BE2C (cell line): Measurements from ENCODE around the gene PDE8B.
A peak's percentile ranks its signal among the peaks of the same experiment; 100 is the strongest.

ENCODE experiments used
- DNase-seq: peaks from one replicate; pipeline ENCODE4 v3.0.0-alpha.2; 2020
- H3K27me3 ChIP-seq: fragments of 250-450 bp; sonication (Bioruptor Pico); 2 replicates; pipeline ENCODE4 v1.5.1; 2020; ENCODE audit warnings: mild to moderate bottlenecking
- H3K36me3 ChIP-seq: fragments of 250-450 bp; sonication (Bioruptor Pico); 2 replicates; pipeline ENCODE4 v1.5.1; 2020; ENCODE audit warnings: mild to moderate bottlenecking
- H3K4me1 ChIP-seq: fragments of 250-450 bp; sonication (Bioruptor Pico); 2 replicates; pipeline ENCODE4 v1.5.1; 2020
- H3K4me3 ChIP-seq: 2 replicates; pipeline ENCODE4 v1.5.1; 2011; ENCODE audit warnings: low read depth, low read length
- H3K9me3 ChIP-seq: fragments of 250-450 bp; sonication (Bioruptor Pico); 2 replicates; pipeline ENCODE4 v1.5.1; 2020
- TF ChIP-seq, protein P1 (sequence below): IDR thresholded peaks from 2 replicates; pipeline ENCODE4 v1.5.1; 2012; ENCODE audit warnings: mild to moderate bottlenecking, low read depth, low read length

PDE8B gene

DNA sequence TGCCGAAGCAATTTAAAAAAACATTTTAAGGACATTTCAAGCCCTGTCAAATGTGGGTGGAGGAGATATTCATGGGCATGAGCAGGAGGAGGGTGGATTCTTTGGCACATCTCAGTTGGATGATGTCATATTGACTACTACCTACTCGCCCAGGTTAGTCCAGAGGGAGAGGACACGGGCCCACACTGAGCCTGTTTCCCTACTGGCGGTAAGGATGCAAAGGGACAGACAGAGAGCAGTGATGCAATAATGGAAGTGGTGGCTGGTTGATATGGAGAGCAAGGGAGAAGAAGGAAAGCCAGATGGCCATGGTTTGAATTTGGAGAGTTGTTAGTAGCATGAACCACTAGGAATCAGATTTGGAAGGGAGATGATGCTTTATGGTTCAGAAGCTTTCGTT is 34.1 kb upstream of the PDE8B start:
- Histone ChIP-seq H3K4me1 (no peaks in the 10 kb centered on the region), H3K9me3 (no peaks in the 10 kb centered on the region), H3K4me3 (no peak overlapping the region), H3K36me3 (no peaks in the 10 kb centered on the region), H3K27me3 (peaks cover 13% of the 10 kb centered on the region)
- no peak for DNase-seq
- TF ChIP-seq, protein P1, sequence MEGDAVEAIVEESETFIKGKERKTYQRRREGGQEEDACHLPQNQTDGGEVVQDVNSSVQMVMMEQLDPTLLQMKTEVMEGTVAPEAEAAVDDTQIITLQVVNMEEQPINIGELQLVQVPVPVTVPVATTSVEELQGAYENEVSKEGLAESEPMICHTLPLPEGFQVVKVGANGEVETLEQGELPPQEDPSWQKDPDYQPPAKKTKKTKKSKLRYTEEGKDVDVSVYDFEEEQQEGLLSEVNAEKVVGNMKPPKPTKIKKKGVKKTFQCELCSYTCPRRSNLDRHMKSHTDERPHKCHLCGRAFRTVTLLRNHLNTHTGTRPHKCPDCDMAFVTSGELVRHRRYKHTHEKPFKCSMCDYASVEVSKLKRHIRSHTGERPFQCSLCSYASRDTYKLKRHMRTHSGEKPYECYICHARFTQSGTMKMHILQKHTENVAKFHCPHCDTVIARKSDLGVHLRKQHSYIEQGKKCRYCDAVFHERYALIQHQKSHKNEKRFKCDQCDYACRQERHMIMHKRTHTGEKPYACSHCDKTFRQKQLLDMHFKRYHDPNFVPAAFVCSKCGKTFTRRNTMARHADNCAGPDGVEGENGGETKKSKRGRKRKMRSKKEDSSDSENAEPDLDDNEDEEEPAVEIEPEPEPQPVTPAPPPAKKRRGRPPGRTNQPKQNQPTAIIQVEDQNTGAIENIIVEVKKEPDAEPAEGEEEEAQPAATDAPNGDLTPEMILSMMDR, result no peak

- TF ChIP-seq, protein P1, result no peak
- no peaks in the 10 kb centered on the region for H3K36me3 ChIP-seq
- no peak for DNase-seq
- H3K4me3 ChIP-seq, result no peak overlapping the region
- peaks cover 3% of the 10 kb centered on the region; the same call in 1 of the 2 replicates for H3K4me1 ChIP-seq
- peaks cover 15% of the 10 kb centered on the region for H3K27me3 ChIP-seq
- H3K9me3 ChIP-seq, result no peaks in the 10 kb centered on the region
Measured at GRCh38 chr5:77177576-77177975, 32.9 kb upstream of the PDE8B start.

GRCh38 chr5:77180167-77181081 is 30.1 kb upstream of the PDE8B start:
- TF ChIP-seq, protein P1, result no peak
- Histone ChIP-seq H3K36me3 (no peaks in the 10 kb centered on the region), H3K9me3 (no peaks in the 10 kb centered on the region), H3K4me3 (peak overlapping the region; percentile 51), H3K27me3 (peaks cover 15% of the 10 kb centered on the region), H3K4me1 (peaks cover 3% of the 10 kb centered on the region; the same call in 1 of the 2 replicates)
- DNase-seq, result peak; percentile 24

DNA sequence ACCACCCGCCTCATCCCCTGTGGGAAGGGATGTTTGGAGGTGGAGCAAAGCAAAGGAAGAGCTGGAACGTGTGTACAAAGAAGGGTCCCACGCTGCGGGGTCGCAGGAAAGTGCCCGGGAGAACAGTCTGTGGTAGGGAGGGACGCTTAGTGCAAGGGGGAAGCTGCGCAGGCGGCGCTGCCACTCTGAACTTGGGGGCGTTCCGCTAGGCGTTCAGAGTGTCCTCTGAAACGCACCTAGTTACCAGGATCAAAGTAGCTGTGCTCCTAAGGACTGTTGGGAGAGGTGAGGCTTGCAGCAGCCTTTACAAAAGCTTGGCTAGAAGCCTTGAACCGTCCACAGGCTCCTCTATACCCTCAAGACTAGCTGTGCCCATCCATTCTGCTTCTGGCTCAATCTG is 29.3 kb upstream of the PDE8B start:
- H3K27me3 ChIP-seq, result peaks cover 15% of the 10 kb centered on the region

GRCh38 chr5:77181596-77182304 is 28.7 kb upstream of the PDE8B start:
- Histone ChIP-seq H3K36me3 (no peaks in the 10 kb centered on the region), H3K27me3 (peaks cover 15% of the 10 kb centered on the region), H3K4me1 (peaks cover 3% of the 10 kb centered on the region; the same call in 1 of the 2 replicates), H3K4me3 (no peak overlapping the region), H3K9me3 (no peaks in the 10 kb centered on the region)
- no peak for DNase-seq
- TF ChIP-seq, protein P1, result no peak

More for the DNA sequence above, 29.3 kb upstream of the PDE8B start:
- Histone ChIP-seq H3K4me1 (peaks cover 3% of the 10 kb centered on the region; the same call in 1 of the 2 replicates), H3K4me3 (no peak overlapping the region), H3K36me3 (no peaks in the 10 kb centered on the region), H3K9me3 (no peaks in the 10 kb centered on the region)
- TF ChIP-seq, protein P1, result no peak
- no peak for DNase-seq
